Activated T-helper 17 cell treated with anti-CD3 and anti-CD28 coated beads, Interleukin-2, amount 50 U/mL, for 72 hours (primary cell): Measurements from ENCODE around the gene TCN1. TPM values are rescaled to one million over a fixed set of nuclear protein-coding genes. Genes with fewer than 3 reads are reported as not detected.

Experiments
- ATAC-seq: fragments of 150-1000 bp; cut with Tn5 transposase; replicated peaks from 2 replicates; pipeline ENCODE4 v1.10.0; 2021; ENCODE audit warnings: mild to moderate bottlenecking, moderate library complexity
- H3K27ac Mint-ChIP-seq: one replicate; pipeline ENCODE4 v1.8.0; 2022; ENCODE audit warnings: mixed read lengths
- H3K27me3 Mint-ChIP-seq: one replicate; pipeline ENCODE4 v1.8.0; 2022; ENCODE audit warnings: mixed read lengths
- H3K36me3 Mint-ChIP-seq: one replicate; pipeline ENCODE4 v1.8.0; 2022; ENCODE audit warnings: low read depth, mild to moderate bottlenecking, mixed read lengths
- H3K4me1 Mint-ChIP-seq: one replicate; pipeline ENCODE4 v1.8.0; 2022; ENCODE audit warnings: mixed read lengths
- H3K4me3 Mint-ChIP-seq: one replicate; pipeline ENCODE4 v1.8.0; 2022; ENCODE audit warnings: mild to moderate bottlenecking, mixed read lengths
- H3K9me3 Mint-ChIP-seq: one replicate; pipeline ENCODE4 v1.8.0; 2022; ENCODE audit warnings: mixed read lengths
- total RNA-seq, 2 donors: library from RNA; stranded (reverse); gene quantifications; one replicate each; pipeline ENCODE4 v1.2.3, GENCODE V29; 2022

The TCN1 gene
- total RNA-seq, 2 donors from 2014 or later, result not detected

DNA sequence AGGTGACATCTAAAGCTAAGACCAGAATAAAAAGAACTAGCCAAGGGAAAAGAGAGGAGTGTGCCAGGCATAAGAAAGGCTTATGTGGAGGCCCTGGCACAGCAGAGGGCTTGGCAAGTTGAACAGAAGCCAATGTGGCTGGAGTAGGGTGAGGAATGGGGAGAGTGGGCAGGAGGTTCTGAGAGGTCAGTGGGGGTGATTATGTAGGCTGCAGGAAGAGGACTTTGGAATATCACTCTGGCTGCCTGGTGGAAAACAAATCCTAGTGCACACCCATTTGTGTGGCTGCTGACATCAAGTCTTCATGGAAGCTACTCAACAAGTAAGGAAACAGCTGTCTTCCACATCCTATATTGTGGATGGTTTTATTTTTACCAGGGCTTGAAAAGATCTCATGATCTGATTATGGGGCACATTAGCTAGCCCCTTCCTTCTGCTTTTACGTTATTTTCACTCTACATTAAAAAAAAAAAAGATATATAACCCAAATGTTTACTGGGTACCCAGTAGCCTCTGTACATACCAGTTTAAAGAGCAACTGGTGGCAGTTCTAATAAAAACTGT, 59.2 kb downstream of the TCN1 start:
- no peak for ATAC-seq
- H3K36me3 Mint-ChIP-seq, result peaks cover 76% of the 10 kb centered on the region
- H3K4me3 Mint-ChIP-seq, result no peak overlapping the region
- H3K9me3 Mint-ChIP-seq, result no peaks in the 10 kb centered on the region
- peak overlapping the region; percentile 57 for H3K27ac Mint-ChIP-seq
- H3K4me1 Mint-ChIP-seq, result no peaks in the 10 kb centered on the region
- no peaks in the 10 kb centered on the region for H3K27me3 Mint-ChIP-seq

GRCh38 chr11:59804061-59804460, 62.2 kb downstream of the TCN1 start:
- H3K27ac Mint-ChIP-seq, result no peak overlapping the region
- H3K4me1 Mint-ChIP-seq, result no peaks in the 10 kb centered on the region
- ATAC-seq, result no peak
- H3K4me3 Mint-ChIP-seq, result no peak overlapping the region
- H3K36me3 Mint-ChIP-seq, result peaks cover 63% of the 10 kb centered on the region
- no peaks in the 10 kb centered on the region for H3K9me3 Mint-ChIP-seq
- no peaks in the 10 kb centered on the region for H3K27me3 Mint-ChIP-seq

Other genes starting within 250 kb of the TCN1 start
- 10 to 100 TPM; 57.6 to 81.1 TPM for gene PATL1, start 197.4 kb downstream of the TCN1 start, total RNA-seq
- gene OR10V1, start 152.6 kb downstream of the TCN1 start, total RNA-seq, result not detected
- gene STX3, start 111.1 kb downstream of the TCN1 start, total RNA-seq, result 10 to 100 TPM in 1 of 2 donors, 1 to 10 TPM in 1; 9.5 to 12.6 TPM
- gene MRPL16, start 55.7 kb downstream of the TCN1 start, total RNA-seq, result 10 to 100 TPM; 51.2 to 92.8 TPM
- gene CBLIF, start 21.0 kb downstream of the TCN1 start, total RNA-seq, result not detected
- gene OOSP3, start 12.3 kb upstream of the TCN1 start, total RNA-seq, result not detected
- gene OOSP1, start 71.9 kb upstream of the TCN1 start, total RNA-seq, result not detected
- not detected for gene OOSP4A, start 97.5 kb upstream of the TCN1 start, total RNA-seq
- not detected for gene OOSP4B, start 150.7 kb upstream of the TCN1 start, total RNA-seq
- gene OOSP2, start 173.9 kb upstream of the TCN1 start, total RNA-seq, result not detected
- not detected for gene MS4A3, start 190.2 kb upstream of the TCN1 start, total RNA-seq
- not detected for gene MS4A2, start 222.2 kb upstream of the TCN1 start, total RNA-seq